OCI-LY7 (cell line): ENCODE results near the gene CCDC172.

ENCODE experiments used
- CTCF ChIP-seq: fragments of 200-600 bp; sonication (generic); conservative IDR thresholded peaks from 2 replicates; pipeline ENCODE4 v1.5.1; 2014; ENCODE audit warnings: mild to moderate bottlenecking, antibody characterized with exemption, low read length, moderate library complexity, mixed read lengths
- EZH2phosphoT487 ChIP-seq: fragments of 200-600 bp; sonication (generic); IDR thresholded peaks from 2 replicates; pipeline ENCODE4 v1.6.1; 2018; ENCODE audit warnings: low read depth, borderline replicate concordance, mild to moderate bottlenecking, mixed run types, antibody characterized with exemption, low read length, moderate library complexity, mixed read lengths

DNA sequence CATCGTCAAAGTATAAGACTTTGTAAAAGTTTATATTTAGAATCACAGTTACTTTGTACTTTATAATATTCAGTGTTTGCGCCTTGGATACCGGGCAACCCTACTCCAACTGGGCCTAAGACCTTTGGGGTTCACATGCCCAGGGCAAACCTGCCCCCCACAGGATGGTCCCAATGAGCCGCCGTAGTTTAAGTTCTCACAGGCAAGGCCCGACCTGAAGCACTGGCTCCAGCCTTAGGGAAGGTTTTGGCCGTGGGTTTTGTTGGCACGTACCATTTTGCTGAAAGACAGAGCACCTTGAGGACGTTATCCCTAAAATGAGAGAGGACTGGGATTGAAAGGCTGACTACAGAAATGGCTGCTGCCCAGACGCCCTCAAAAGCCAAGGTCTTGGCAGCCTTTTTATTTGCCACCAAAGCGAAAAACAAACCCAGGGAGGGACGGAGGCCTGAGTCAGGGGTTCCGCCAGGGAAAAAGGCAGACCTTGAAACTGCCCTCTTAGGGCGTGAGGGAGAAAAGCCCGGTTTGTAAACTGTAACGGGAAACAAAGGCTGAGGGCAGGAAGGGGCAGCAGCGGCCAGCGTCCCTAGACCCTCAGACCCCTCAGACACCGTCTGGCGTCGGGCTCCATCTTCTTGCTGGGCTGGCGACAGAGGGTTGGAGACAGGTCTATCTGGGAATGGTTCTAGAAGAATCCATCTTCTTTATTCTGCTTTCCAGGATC lies at the start of gene CCDC172:
- TF ChIP-seq CTCF, result no peak
- no peak for TF ChIP-seq EZH2phosphoT487
